Natural killer cell (primary cell): ENCODE results near the gene DMTF1. TPM values are rescaled to one million over a fixed set of nuclear protein-coding genes. Genes with fewer than 3 reads are reported as not detected.
A peak's percentile ranks its signal among the peaks of the same experiment; 100 is the strongest.

Experiments used
- ATAC-seq, 3 donors: fragments of 150-1000 bp in 2 of 3; fragments of 200-7000 bp in 1 of 3; cut with Tn5 transposase; 1 replicate in 1 of 3; 2 replicates in 2 of 3; pipeline ENCODE4 v1.10.0; 2021; ENCODE audit warnings: mild to moderate bottlenecking in 2 of 3, moderate library complexity in 2 of 3
- DNase-seq, 2 donors: peaks; one replicate each; pipeline versions ENCODE4 v3.0.0 to v3.0.0-alpha.2; 2013 to 2021; ENCODE audit warnings: mixed read lengths in 1 of 2
- H3K27ac ChIP-seq: one replicate; pipeline ENCODE4 v1.5.1; 2013; ENCODE audit warnings: mild to moderate bottlenecking, low read length
- H3K27me3 ChIP-seq: one replicate; pipeline ENCODE4 v1.6.1; 2013; ENCODE audit warnings: low read length; ENCODE audit not compliant: control insufficient read depth, insufficient read depth
- H3K36me3 ChIP-seq: one replicate; pipeline ENCODE4 v1.6.1; 2013; ENCODE audit warnings: low read length; ENCODE audit not compliant: control insufficient read depth, insufficient read depth
- H3K4me1 ChIP-seq: one replicate; pipeline ENCODE4 v1.6.1; 2013; ENCODE audit warnings: low read length; ENCODE audit not compliant: control insufficient read depth, insufficient read depth
- H3K4me3 ChIP-seq: one replicate; pipeline ENCODE4 v1.5.1; 2013; ENCODE audit warnings: low read length
- H3K9me3 ChIP-seq: one replicate; pipeline ENCODE4 v1.6.1; 2013; ENCODE audit warnings: low read length; ENCODE audit not compliant: control insufficient read depth, insufficient read depth
- H3K27ac Mint-ChIP-seq, 2 donors: one replicate each; pipeline ENCODE4 v1.8.0; 2022; ENCODE audit warnings: mild to moderate bottlenecking in 2 of 2, mixed read lengths in 2 of 2, moderate library complexity in 1 of 2
- H3K27me3 Mint-ChIP-seq, 2 donors: one replicate each; pipeline ENCODE4 v1.8.0; 2022; ENCODE audit warnings: low read depth in 2 of 2, mixed read lengths in 2 of 2
- H3K36me3 Mint-ChIP-seq: one replicate; pipeline ENCODE4 v1.8.0; 2022; ENCODE audit warnings: mixed read lengths
- H3K4me1 Mint-ChIP-seq, 2 donors: one replicate each; pipeline ENCODE4 v1.8.0; 2022; ENCODE audit warnings: mixed read lengths in 2 of 2
- H3K4me3 Mint-ChIP-seq: one replicate; pipeline ENCODE4 v1.8.0; 2022; ENCODE audit warnings: mild to moderate bottlenecking, moderate library complexity, mixed read lengths
- H3K9me3 Mint-ChIP-seq, 2 donors: one replicate each; pipeline ENCODE4 v1.8.0; 2022; ENCODE audit warnings: mixed read lengths in 2 of 2
- WGBS: methylation state at CpG from one replicate; pipeline ENCODE4 v1.1.7; 2013; ENCODE audit warnings: missing lambda C conversion rate; ENCODE audit not compliant: insufficient coverage; 5-methylcytosine and 5-hydroxymethylcytosine counted together
- intact Hi-C: fragments of 100-400 bp; cut with micrococcal nuclease; formaldehyde crosslinking; loops from one replicate; pipeline ENCODE4 v1.14.2; 2022
- total RNA-seq, 4 donors: library from RNA; stranded (reverse); fragments of 120-200 nt in 1 of 4; gene quantifications; one replicate each; pipeline versions ENCODE4 v1.2.3 to v1.2.4, GENCODE V29; 2013 to 2022
- TF ChIP-seq, protein P1 (sequence below): fragments of 200-600 bp; IDR thresholded peaks from one replicate; pipeline ENCODE4 v1.8.0; 2022; ENCODE audit warnings: antibody characterized with exemption

DMTF1 gene
- total RNA-seq, 3 donors from 2014 or later (not counting 1 experiment from before 2014, with no cell fraction given), result 154 to 178 (median 160) TPM

- WGBS, result 50% methylated on average over 2 of the region's 2 CpGs
- Histone ChIP-seq H3K27ac (peak overlapping the region; percentile 13), H3K9me3 (no peaks in the 10 kb centered on the region), H3K27me3 (no peaks in the 10 kb centered on the region), H3K4me3 (no peak overlapping the region), H3K4me1 (peaks cover 3% of the 10 kb centered on the region), H3K36me3 (no peaks in the 10 kb centered on the region)
- Mint-ChIP-seq H3K4me1 (peaks cover 10 to 11% of the 10 kb centered on the region in 2 donors), H3K27me3 (peaks cover 0 to 11% of the 10 kb centered on the region in 2 donors), H3K27ac (peak overlapping the region in 1 of 2 donors; percentile 12), H3K9me3 (no peaks in the 10 kb centered on the region), H3K4me3 (no peak overlapping the region), H3K36me3 (no peaks in the 10 kb centered on the region)
- intact Hi-C loops, result no loop called here
- TF ChIP-seq, protein P1, sequence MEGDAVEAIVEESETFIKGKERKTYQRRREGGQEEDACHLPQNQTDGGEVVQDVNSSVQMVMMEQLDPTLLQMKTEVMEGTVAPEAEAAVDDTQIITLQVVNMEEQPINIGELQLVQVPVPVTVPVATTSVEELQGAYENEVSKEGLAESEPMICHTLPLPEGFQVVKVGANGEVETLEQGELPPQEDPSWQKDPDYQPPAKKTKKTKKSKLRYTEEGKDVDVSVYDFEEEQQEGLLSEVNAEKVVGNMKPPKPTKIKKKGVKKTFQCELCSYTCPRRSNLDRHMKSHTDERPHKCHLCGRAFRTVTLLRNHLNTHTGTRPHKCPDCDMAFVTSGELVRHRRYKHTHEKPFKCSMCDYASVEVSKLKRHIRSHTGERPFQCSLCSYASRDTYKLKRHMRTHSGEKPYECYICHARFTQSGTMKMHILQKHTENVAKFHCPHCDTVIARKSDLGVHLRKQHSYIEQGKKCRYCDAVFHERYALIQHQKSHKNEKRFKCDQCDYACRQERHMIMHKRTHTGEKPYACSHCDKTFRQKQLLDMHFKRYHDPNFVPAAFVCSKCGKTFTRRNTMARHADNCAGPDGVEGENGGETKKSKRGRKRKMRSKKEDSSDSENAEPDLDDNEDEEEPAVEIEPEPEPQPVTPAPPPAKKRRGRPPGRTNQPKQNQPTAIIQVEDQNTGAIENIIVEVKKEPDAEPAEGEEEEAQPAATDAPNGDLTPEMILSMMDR, result no peak
- ATAC-seq (peak; percentile 37 to 59 (median 50)), DNase-seq (no peak)
Observed at GRCh38 chr7:87144173-87144657, 8.0 kb upstream of the DMTF1 start.

- H3K27me3 ChIP-seq, result no peaks in the 10 kb centered on the region
- Mint-ChIP-seq H3K27ac (no peak overlapping the region), H3K36me3 (no peaks in the 10 kb centered on the region), H3K4me3 (no peak overlapping the region), H3K9me3 (no peaks in the 10 kb centered on the region), H3K4me1 (peaks cover 15% of the 10 kb centered on the region in 2 donors), H3K27me3 (no peaks in the 10 kb centered on the region)
- TF ChIP-seq, protein P1, result no peak
- intact Hi-C loops, result no loop called here
- no peaks in the 10 kb centered on the region for H3K36me3 ChIP-seq
- no peak for DNase-seq
- H3K27ac ChIP-seq, result no peak overlapping the region
- no peak overlapping the region for H3K4me3 ChIP-seq
- no peak for ATAC-seq
- WGBS, result 93% methylated on average over 25 of the region's 25 CpGs
- no peaks in the 10 kb centered on the region for H3K9me3 ChIP-seq
- peaks cover 3% of the 10 kb centered on the region for H3K4me1 ChIP-seq
Observed at GRCh38 chr7:87146740-87147386, 5.4 kb upstream of the DMTF1 start.

DNA sequence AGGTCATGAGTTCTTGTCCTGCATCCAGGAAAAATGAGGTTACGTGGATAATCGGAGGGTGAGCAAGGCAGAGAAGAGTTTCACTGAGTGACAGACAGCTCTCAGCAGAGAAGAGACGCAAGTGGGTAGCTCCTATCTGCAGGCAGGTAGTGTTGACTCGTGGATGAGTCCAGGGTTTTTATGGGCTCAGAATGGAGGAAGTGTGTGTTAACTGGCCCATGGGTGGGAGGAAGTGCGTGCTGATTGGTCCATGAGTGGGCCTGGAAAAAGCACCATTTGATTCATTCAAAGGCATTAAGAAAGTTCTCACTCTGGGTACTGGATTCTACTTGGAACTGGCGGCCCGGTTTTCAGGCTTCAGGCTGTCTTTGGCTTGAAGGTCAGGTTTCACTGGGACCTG lies 4.8 kb upstream of the DMTF1 start:
- Mint-ChIP-seq H3K4me3 (no peak overlapping the region), H3K36me3 (no peaks in the 10 kb centered on the region)
- intact Hi-C loops, result no loop called here

More for the DNA sequence above, 4.8 kb upstream of the DMTF1 start:
- 95% methylated on average over 7 of the region's 7 CpGs for WGBS
- H3K27ac Mint-ChIP-seq, result no peak overlapping the region
- Histone ChIP-seq H3K27me3 (no peaks in the 10 kb centered on the region), H3K4me1 (peaks cover 3% of the 10 kb centered on the region), H3K36me3 (no peaks in the 10 kb centered on the region), H3K9me3 (no peaks in the 10 kb centered on the region), H3K27ac (no peak overlapping the region), H3K4me3 (no peak overlapping the region)
- peaks cover 18 to 20% of the 10 kb centered on the region in 2 donors for H3K4me1 Mint-ChIP-seq
- no peaks in the 10 kb centered on the region for H3K9me3 Mint-ChIP-seq
- H3K27me3 Mint-ChIP-seq, result no peaks in the 10 kb centered on the region
- TF ChIP-seq, protein P1, result no peak
- DNase-seq (no peak), ATAC-seq (no peak)
